ENCODE measurements around the gene CR2. TPM values are rescaled to one million over a fixed set of nuclear protein-coding genes. Genes with fewer than 3 reads are reported as not detected.

The CR2 gene
- polyA plus RNA-seq, 1 donor (not counting 4 experiments of a cell fraction or from before 2014, with no cell fraction given): not detected

- H3K4me2 ChIP-seq (ENCODE audit: control insufficient read depth, extremely low read depth, insufficient read depth, low read depth, low read length): no peak overlapping the region
- peaks cover 9% of the 10 kb centered on the region for H3K27me3 ChIP-seq (ENCODE audit: control insufficient read depth, extremely low read depth, insufficient read depth, low read length)
- FAIRE-seq (no peak), DNase-seq (ENCODE audit: low read depth, low spot score) (no peak)
- no peaks in the 10 kb centered on the region for H3K9me1 ChIP-seq (ENCODE audit: control insufficient read depth, extremely low read depth, insufficient read depth, low read length)
- no peaks in the 10 kb centered on the region for H3K36me3 ChIP-seq (ENCODE audit: control insufficient read depth in 2 of 2, extremely low read depth in 1 of 2, insufficient read depth in 2 of 2, low read length in 2 of 2)
- H3K79me2 ChIP-seq (ENCODE audit: control insufficient read depth, insufficient read depth, low read length): no peaks in the 10 kb centered on the region
- H3K4me3 ChIP-seq (ENCODE audit: control insufficient read depth in 2 of 3, extremely low read depth in 1 of 3, insufficient read depth in 2 of 3, low read depth in 1 of 3, low read length in 3 of 3): no peak overlapping the region
- H3K9ac ChIP-seq (ENCODE audit: control insufficient read depth, extremely low read depth, insufficient read depth, low read length): no peak overlapping the region
- H3K27ac ChIP-seq (ENCODE audit: control insufficient read depth, insufficient read depth, low read length): no peak overlapping the region
- H4K20me1 ChIP-seq (ENCODE audit: control insufficient read depth, extremely low read depth, insufficient read depth, low read length): no peaks in the 10 kb centered on the region
- no peaks in the 10 kb centered on the region for H3K9me3 ChIP-seq (ENCODE audit: control insufficient read depth, low read depth, low read length)
- dilution Hi-C loops (cut with MboI; ENCODE audit: extremely low pct_ligation_motif_present, low sequenced_read_pairs): no loop called here
- no peaks in the 10 kb centered on the region for H3K4me1 ChIP-seq (ENCODE audit: control insufficient read depth, extremely low read depth, insufficient read depth, low read length)
- no peak overlapping the region for H2AFZ ChIP-seq (ENCODE audit: control insufficient read depth, low read length)
- TF ChIP-seq CTCF (optimal IDR thresholded peaks at IDR 0.05 in 1 of 3, IDR thresholded peaks at IDR 0.05 in 1 of 3, conservative IDR thresholded peaks at IDR 0.05 in 1 of 3; ENCODE audit: extremely low read depth in 1 of 3, insufficient read depth in 2 of 3, low read length in 3 of 3): no peak
- no peak for TF ChIP-seq EZH2 (IDR thresholded peaks at IDR 0.05; ENCODE audit: low read length)
Observed at GRCh38 chr1:207444514-207445217, 9.5 kb upstream of the CR2 start.

GRCh38 chr1:207453710-207454045 is 450 bp upstream of the CR2 start:
- Histone ChIP-seq H3K4me3 (ENCODE audit: control insufficient read depth in 2 of 3, extremely low read depth in 1 of 3, insufficient read depth in 2 of 3, low read depth in 1 of 3, low read length in 3 of 3) (no peak overlapping the region), H3K27me3 (ENCODE audit: control insufficient read depth, extremely low read depth, insufficient read depth, low read length) (peaks cover 59% of the 10 kb centered on the region), H3K4me1 (ENCODE audit: control insufficient read depth, extremely low read depth, insufficient read depth, low read length) (peaks cover 4% of the 10 kb centered on the region), H3K9me3 (ENCODE audit: control insufficient read depth, low read depth, low read length) (no peaks in the 10 kb centered on the region), H3K79me2 (ENCODE audit: control insufficient read depth, insufficient read depth, low read length) (no peaks in the 10 kb centered on the region), H3K4me2 (ENCODE audit: control insufficient read depth, extremely low read depth, insufficient read depth, low read depth, low read length) (peak overlapping the region; percentile 68), H4K20me1 (ENCODE audit: control insufficient read depth, extremely low read depth, insufficient read depth, low read length) (no peaks in the 10 kb centered on the region), H3K9me1 (ENCODE audit: control insufficient read depth, extremely low read depth, insufficient read depth, low read length) (no peaks in the 10 kb centered on the region), H3K9ac (ENCODE audit: control insufficient read depth, extremely low read depth, insufficient read depth, low read length) (no peak overlapping the region), H3K36me3 (ENCODE audit: control insufficient read depth in 2 of 2, extremely low read depth in 1 of 2, insufficient read depth in 2 of 2, low read length in 2 of 2) (no peaks in the 10 kb centered on the region), H2AFZ (ENCODE audit: control insufficient read depth, low read length) (no peak overlapping the region), H3K27ac (ENCODE audit: control insufficient read depth, insufficient read depth, low read length) (no peak overlapping the region)
- FAIRE-seq (peak; percentile 43), DNase-seq (ENCODE audit: low read depth, low spot score) (no peak)
- TF ChIP-seq EZH2 (IDR thresholded peaks at IDR 0.05; ENCODE audit: low read length): no peak
- TF ChIP-seq CTCF (optimal IDR thresholded peaks at IDR 0.05 in 1 of 3, IDR thresholded peaks at IDR 0.05 in 1 of 3, conservative IDR thresholded peaks at IDR 0.05 in 1 of 3; ENCODE audit: extremely low read depth in 1 of 3, insufficient read depth in 2 of 3, low read length in 3 of 3): no peak
- dilution Hi-C loops (cut with MboI; ENCODE audit: extremely low pct_ligation_motif_present, low sequenced_read_pairs): no loop called here

Measured in keratinocyte (primary cell).